Neural cell (in vitro differentiated cells): Measurements from ENCODE around the gene DOCK8.

Source experiments
- CTCF ChIP-seq: fragments of 450-650 bp; IDR thresholded peaks from 2 replicates; pipeline ENCODE4 v1.5.1; 2014; ENCODE audit warnings: antibody characterized with exemption, mild to moderate bottlenecking, moderate library complexity; ENCODE audit not compliant: poor library complexity, severe bottlenecking
- EP300 ChIP-seq: fragments of 450-650 bp; conservative IDR thresholded peaks from 2 replicates; pipeline ENCODE4 v1.6.1; 2014; ENCODE audit warnings: antibody characterized with exemption, mild to moderate bottlenecking, moderate library complexity; ENCODE audit not compliant: poor library complexity, severe bottlenecking
- EZH2 ChIP-seq: fragments of 200-600, 300-800 bp; shearing (Covaris generic), sonication (generic); IDR thresholded peaks from 2 replicates; pipeline ENCODE4 v1.6.1; 2014; ENCODE audit warnings: antibody characterized with exemption, low read length, borderline replicate concordance, mild to moderate bottlenecking; ENCODE audit not compliant: insufficient read depth, poor library complexity, severe bottlenecking
- MXI1 ChIP-seq: fragments of 450-650 bp; conservative IDR thresholded peaks from 2 replicates; pipeline ENCODE4 v1.6.1; 2014; ENCODE audit warnings: antibody characterized with exemption, mild to moderate bottlenecking; ENCODE audit not compliant: poor library complexity, severe bottlenecking
- POLR2AphosphoS5 ChIP-seq: IDR thresholded peaks from 2 replicates; pipeline ENCODE4 v1.6.1; 2012
- RAD21 ChIP-seq: fragments of 450-650 bp; conservative IDR thresholded peaks from 2 replicates; pipeline ENCODE4 v1.6.1; 2014; ENCODE audit warnings: antibody characterized with exemption, mild to moderate bottlenecking, moderate library complexity
- REST ChIP-seq: IDR thresholded peaks from 2 replicates; pipeline ENCODE4 v1.6.1; 2012; ENCODE audit warnings: borderline replicate concordance
- TAF1 ChIP-seq: IDR thresholded peaks from 2 replicates; pipeline ENCODE4 v1.6.1; 2012; ENCODE audit warnings: low read depth

- no peak for TF ChIP-seq CTCF
- no peak for TF ChIP-seq EZH2
- TF ChIP-seq POLR2AphosphoS5 = no peak
- no peak for TF ChIP-seq EP300
- no peak for TF ChIP-seq REST
- TF ChIP-seq RAD21 = no peak
- TF ChIP-seq TAF1 = no peak
- no peak for TF ChIP-seq MXI1
Observed at GRCh38 chr9:351916-352315, 137.3 kb downstream of the DOCK8 start.
